GM12873 (cell line): ENCODE measurements around the gene TSC2.

Source experiments
- TF ChIP-seq, protein P1 (sequence below): IDR thresholded peaks from 2 replicates; pipeline ENCODE4 v1.5.1; 2012; ENCODE audit warnings: low read depth, mild to moderate bottlenecking, moderate library complexity, low read length, control low read depth; ENCODE audit not compliant: insufficient read depth; ENCODE audit errors: missing control alignments

TSC2 gene

DNA sequence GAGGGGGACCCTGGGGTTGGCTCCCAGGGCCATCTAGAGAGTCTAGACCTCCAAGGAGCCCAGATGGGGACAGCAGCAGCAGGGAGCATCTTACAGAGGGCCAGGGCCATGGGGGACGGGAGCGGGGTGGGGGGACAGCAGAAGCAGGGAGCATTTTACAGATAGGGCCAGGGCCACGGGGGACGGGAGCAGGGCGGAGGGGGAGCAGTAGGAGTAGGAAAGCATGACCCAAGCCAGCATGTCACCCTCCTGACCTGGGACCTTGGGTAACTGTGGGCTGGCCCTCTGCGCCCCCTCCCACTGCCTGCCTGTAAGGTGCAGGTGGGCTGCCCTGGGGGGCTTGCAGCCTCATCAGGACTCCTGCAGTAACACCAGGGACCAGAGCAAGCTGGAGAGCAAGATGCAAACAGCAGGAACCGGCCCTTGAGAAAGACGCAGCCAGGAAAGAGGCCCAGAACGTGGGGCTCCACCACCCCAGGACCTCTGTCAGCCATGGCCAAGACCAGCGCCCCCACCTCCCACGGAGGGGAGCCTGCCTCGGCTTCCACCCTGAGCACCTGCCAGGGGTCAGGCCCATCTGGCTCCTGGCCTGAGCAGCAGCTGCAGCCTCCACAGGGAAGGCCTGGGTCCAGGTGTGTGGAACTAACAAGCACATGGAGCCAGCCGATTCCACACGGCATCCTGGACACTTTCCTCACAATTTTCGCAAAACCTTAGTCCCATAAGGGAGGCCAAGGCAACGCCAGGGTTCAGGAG lies 40.5 kb upstream of the TSC2 start:
- TF ChIP-seq, protein P1, sequence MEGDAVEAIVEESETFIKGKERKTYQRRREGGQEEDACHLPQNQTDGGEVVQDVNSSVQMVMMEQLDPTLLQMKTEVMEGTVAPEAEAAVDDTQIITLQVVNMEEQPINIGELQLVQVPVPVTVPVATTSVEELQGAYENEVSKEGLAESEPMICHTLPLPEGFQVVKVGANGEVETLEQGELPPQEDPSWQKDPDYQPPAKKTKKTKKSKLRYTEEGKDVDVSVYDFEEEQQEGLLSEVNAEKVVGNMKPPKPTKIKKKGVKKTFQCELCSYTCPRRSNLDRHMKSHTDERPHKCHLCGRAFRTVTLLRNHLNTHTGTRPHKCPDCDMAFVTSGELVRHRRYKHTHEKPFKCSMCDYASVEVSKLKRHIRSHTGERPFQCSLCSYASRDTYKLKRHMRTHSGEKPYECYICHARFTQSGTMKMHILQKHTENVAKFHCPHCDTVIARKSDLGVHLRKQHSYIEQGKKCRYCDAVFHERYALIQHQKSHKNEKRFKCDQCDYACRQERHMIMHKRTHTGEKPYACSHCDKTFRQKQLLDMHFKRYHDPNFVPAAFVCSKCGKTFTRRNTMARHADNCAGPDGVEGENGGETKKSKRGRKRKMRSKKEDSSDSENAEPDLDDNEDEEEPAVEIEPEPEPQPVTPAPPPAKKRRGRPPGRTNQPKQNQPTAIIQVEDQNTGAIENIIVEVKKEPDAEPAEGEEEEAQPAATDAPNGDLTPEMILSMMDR, result no peak

DNA sequence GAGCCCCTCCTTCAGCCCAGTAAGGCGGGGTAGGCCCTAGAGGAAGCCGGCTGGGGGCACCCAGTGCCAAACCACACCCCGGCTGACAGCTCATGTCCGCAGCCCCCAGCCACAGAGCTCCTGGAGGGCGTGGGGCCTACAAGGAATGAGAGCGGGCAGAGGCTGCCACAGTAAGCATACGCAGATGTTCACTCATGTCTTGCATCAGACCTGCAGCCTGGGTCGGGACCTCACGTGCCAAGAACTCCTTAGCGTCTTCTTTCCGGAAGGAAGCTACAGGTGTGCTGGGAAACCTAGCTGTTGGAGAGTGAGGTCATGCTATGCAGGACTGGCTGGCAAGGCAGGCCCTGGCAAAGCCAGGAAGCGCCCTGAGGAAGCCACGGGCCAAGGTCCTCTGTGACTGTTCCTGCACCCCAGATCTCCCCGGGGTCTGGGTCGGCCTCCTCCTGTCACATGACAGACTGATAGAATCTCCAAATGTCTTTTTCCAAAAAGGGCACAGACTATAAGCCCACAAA lies 39.7 kb upstream of the TSC2 start:
- TF ChIP-seq, protein P1, result no peak

DNA sequence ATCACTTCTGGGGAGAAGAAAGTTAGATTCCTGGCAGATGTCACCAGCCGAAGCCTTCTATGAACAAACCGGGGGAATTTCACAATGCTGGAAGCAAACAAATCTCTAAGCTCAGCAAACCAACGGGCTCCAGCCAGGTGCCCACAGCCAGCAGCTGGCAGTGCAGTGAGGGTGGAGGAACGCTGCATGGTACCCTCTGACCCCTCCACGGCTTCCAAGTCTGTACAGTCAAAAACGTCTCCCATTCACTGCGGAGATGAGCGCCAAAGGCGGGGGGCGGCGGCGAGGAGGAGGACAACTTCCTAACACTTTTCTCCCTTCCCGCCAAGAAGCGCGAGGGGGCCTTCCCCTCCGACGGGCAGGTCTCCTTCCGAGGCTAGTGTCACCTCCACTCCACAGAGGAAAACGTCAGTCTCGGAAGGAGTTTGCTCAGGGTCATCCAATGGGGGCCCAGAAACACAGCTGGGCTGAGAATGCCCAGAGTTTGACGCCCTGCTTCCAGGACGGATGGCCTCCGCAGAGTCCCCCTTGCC lies 39.1 kb upstream of the TSC2 start:
- TF ChIP-seq, protein P1, result no peak

DNA sequence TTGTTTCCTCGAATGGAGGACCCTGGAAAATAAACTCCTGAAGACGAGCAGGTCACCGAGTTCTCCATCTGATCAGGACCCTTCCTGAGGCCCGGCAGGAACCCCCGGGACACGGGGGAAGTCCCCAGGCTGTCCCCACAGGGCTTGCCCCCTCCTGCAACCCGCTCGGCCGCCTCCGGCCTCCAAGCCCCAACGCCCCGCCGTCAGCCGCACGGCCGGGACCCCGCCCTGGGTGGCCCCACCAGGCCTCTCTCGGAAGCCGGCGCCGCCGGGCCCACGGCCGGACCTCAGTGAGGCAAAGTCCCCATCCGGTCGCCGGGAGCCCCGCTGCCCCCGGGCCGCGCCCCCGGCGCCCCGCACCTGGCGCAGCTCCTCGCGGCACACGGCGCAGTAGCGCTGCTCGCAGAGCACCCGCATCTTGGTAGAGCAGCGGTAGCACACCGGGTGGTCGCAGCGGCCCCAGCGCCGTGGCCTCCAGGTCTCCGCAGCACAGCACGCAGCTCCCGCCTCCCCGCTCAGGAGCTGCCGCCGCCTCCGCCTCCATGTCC lies 38.5 kb upstream of the TSC2 start:
- TF ChIP-seq, protein P1, result no peak

DNA sequence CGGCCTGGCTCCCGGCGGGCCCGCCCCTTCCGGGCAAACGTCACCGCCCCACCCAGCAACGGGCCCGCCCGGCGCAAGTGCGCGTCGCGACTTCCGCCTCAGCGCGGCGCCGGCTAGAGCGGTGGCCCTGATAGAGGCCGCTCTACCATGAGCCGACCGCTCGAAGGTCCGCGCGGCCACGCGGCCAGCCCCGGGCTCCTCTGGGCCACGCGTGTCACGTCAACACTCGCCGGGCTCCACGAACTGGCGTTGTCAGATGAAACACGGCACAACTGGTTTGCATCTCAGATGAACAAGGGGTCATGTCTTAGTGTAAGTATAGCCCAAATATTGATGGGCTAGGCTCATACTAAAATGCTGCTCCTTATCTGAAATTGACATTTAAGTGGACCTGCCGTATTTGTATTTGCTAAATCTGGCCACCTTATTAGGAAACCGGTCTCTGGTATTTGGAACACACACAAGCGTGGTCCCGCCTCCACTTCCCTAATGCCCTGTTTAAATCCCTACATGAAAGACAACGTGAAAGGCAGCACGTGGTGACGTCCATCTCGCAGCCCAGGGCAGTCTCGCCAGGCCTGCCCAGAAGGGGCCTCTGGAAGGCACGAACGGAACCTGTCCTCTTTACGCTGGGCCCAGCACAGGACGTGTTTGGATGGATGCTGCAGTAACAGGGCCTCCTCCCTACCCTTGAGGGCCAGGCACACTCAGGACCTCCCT lies 37.8 kb upstream of the TSC2 start, which contains the start of gene ZNF598:
Gene ZNF598 (minus strand): TSS at position 31 of the 720 bp plus-strand sequence.
- TF ChIP-seq, protein P1, result no peak

DNA sequence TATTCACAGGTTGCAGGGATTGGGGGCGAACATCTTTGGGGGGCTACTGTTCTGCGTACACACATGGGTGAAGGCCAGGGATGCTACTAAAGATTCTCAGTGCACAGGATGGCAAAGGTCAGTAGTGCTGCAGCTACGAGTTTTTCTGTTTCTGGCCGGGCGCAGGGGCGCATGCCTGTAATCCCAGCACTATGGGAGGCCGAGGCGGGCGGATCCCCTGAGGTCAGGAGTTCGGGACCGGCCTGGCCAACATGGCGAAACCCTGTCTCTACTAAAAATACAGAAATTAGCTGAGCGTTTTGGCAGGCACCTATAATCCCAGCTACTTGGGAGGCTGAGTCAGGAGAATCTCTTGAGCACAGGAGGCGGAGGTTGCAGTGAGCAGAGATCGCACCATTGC lies 34.3 kb upstream of the TSC2 start:
- TF ChIP-seq, protein P1, result no peak
